Gastroesophageal sphincter (tissue), 3 donors: Measurements from ENCODE around the gene ZNF600.

Source experiments
- EP300 ChIP-seq: sonication (generic); formaldehyde crosslinking; IDR thresholded peaks from one replicate; pipeline ENCODE4 v1.6.1; 2017; ENCODE audit warnings: antibody characterized with exemption, mild to moderate bottlenecking
- POLR2A ChIP-seq, 2 donors: fragments of 450-650 bp; IDR thresholded peaks; one replicate each; pipeline ENCODE4 v1.6.1; 2017; ENCODE audit warnings: antibody characterized with exemption in 2 of 2, mild to moderate bottlenecking in 2 of 2, moderate library complexity in 1 of 2
- TF ChIP-seq, protein P1 (sequence below), 4 experiments: fragments of 200-600 bp in 2 of 4; fragments of 450-650 bp in 2 of 4; sonication (generic) in 1 of 4; IDR thresholded peaks; one replicate each; pipeline ENCODE4 v1.5.1; 2017 to 2019; ENCODE audit warnings: antibody characterized with exemption in 4 of 4, mild to moderate bottlenecking in 2 of 4, moderate library complexity in 2 of 4

DNA sequence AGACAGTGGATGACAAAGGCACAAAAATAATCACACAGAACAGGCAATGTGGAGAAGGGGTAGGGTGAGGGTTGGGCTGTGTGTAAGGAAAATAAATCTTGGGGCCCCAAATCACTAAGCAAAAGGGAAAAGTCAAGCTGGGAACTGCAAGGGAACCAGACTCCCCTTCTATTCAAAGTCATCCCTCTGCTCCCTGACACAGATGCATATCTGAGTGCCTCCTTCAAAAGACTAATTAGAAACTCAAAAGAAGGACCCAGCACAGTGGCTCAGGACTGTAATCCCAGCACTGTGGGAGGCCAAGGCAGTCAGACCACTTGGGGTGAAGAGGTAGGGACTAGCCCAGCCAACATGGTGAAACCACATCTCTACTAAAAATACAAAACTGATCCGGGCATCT is 70.1 kb downstream of the ZNF600 start:
- TF ChIP-seq EP300: no peak
- TF ChIP-seq, protein P1, sequence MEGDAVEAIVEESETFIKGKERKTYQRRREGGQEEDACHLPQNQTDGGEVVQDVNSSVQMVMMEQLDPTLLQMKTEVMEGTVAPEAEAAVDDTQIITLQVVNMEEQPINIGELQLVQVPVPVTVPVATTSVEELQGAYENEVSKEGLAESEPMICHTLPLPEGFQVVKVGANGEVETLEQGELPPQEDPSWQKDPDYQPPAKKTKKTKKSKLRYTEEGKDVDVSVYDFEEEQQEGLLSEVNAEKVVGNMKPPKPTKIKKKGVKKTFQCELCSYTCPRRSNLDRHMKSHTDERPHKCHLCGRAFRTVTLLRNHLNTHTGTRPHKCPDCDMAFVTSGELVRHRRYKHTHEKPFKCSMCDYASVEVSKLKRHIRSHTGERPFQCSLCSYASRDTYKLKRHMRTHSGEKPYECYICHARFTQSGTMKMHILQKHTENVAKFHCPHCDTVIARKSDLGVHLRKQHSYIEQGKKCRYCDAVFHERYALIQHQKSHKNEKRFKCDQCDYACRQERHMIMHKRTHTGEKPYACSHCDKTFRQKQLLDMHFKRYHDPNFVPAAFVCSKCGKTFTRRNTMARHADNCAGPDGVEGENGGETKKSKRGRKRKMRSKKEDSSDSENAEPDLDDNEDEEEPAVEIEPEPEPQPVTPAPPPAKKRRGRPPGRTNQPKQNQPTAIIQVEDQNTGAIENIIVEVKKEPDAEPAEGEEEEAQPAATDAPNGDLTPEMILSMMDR (IDR thresholded peaks at IDR 0.05): no peak
- no peak for TF ChIP-seq POLR2A (IDR thresholded peaks at IDR 0.05)
